WTC11 (cell line): ENCODE results near the gene GPC6. TPM values are rescaled to one million over a fixed set of nuclear protein-coding genes. Genes with fewer than 3 reads are reported as not detected.

Experiments used
- ATAC-seq: fragments of 200-7000 bp; cut with Tn5 transposase; 2 replicates; pipeline ENCODE4 v1.10.0; 2021; ENCODE audit warnings: mild to moderate bottlenecking, moderate library complexity
- CTCF ChIA-PET: fragments of 300-600 bp; sonication (Branson Sonifier 250); formaldehyde crosslinking; loops from one replicate; lab custom pipeline; 2021; ENCODE audit warnings: antibody characterized with exemption; lab: Charles Lee
- POLR2A ChIA-PET: fragments of 350-600 bp; sonication (Branson Sonifier 250); formaldehyde crosslinking; loops from one replicate; lab custom pipeline; 2021; ENCODE audit warnings: antibody characterized with exemption; lab: Charles Lee
- DNase-seq: peaks from one replicate; pipeline ENCODE4 v3.0.0; 2021; ENCODE audit warnings: low spot score
- H3K27ac Mint-ChIP-seq: 2 replicates; pipeline ENCODE4 v1.8.0; 2021; ENCODE audit warnings: mixed read lengths
- H3K27me3 Mint-ChIP-seq: 2 replicates; pipeline ENCODE4 v1.8.0; 2021; ENCODE audit warnings: low read depth, mild to moderate bottlenecking, moderate library complexity, mixed read lengths
- H3K36me3 Mint-ChIP-seq: 2 replicates; pipeline ENCODE4 v1.8.0; 2021; ENCODE audit warnings: mixed read lengths
- H3K4me1 Mint-ChIP-seq: 2 replicates; pipeline ENCODE4 v1.8.0; 2022; ENCODE audit warnings: mixed read lengths
- H3K4me3 Mint-ChIP-seq: 2 replicates; pipeline ENCODE4 v1.8.0; 2021; ENCODE audit warnings: mild to moderate bottlenecking, moderate library complexity, mixed read lengths
- H3K9me3 Mint-ChIP-seq: 2 replicates; pipeline ENCODE4 v1.8.0; 2021; ENCODE audit warnings: mixed read lengths
- ATF1 ChIP-seq: sonication (generic); formaldehyde crosslinking; IDR thresholded peaks from 2 replicates; pipeline ENCODE4 v1.8.1; 2023; ENCODE audit warnings: mild to moderate bottlenecking, moderate library complexity, missing genetic modification reagents
- CBFB ChIP-seq: sonication (generic); formaldehyde crosslinking; IDR thresholded peaks from 2 replicates; pipeline ENCODE4 v1.8.1; 2022; ENCODE audit warnings: mild to moderate bottlenecking, low read depth, missing genetic modification reagents
- ELF4 ChIP-seq: sonication (generic); formaldehyde crosslinking; IDR thresholded peaks from 2 replicates; pipeline ENCODE4 v1.8.1; 2022; ENCODE audit warnings: low read depth, mild to moderate bottlenecking, moderate library complexity, missing genetic modification reagents
- EMX1 ChIP-seq: fragments of 250-450 bp; sonication (Bioruptor Pico); IDR thresholded peaks from 2 replicates; pipeline ENCODE4 v1.8.0; 2021; ENCODE audit warnings: mild to moderate bottlenecking
- ESRRA ChIP-seq: sonication (generic); formaldehyde crosslinking; IDR thresholded peaks from 2 replicates; pipeline ENCODE4 v1.8.1; 2022; ENCODE audit warnings: mild to moderate bottlenecking, missing genetic modification reagents, borderline replicate concordance
- FOXP1 ChIP-seq: sonication (generic); formaldehyde crosslinking; IDR thresholded peaks from 2 replicates; pipeline ENCODE4 v1.8.0; 2022; ENCODE audit warnings: missing genetic modification reagents, mild to moderate bottlenecking, moderate library complexity, borderline replicate concordance
- GABPB1 ChIP-seq: sonication (generic); formaldehyde crosslinking; IDR thresholded peaks from 2 replicates; pipeline ENCODE4 v1.8.1; 2023; ENCODE audit warnings: mild to moderate bottlenecking, missing genetic modification reagents
- JAZF1 ChIP-seq: fragments of 250-450 bp; sonication (Bioruptor Pico); IDR thresholded peaks from 2 replicates; pipeline ENCODE4 v1.9.0; 2021; ENCODE audit warnings: moderate library complexity, mild to moderate bottlenecking, inconsistent platforms
- JUN ChIP-seq: sonication (generic); formaldehyde crosslinking; IDR thresholded peaks from 2 replicates; pipeline ENCODE4 v1.8.0; 2023; ENCODE audit warnings: mild to moderate bottlenecking, missing genetic modification reagents
- KAT7 ChIP-seq: sonication (generic); formaldehyde crosslinking; IDR thresholded peaks from 2 replicates; pipeline ENCODE4 v1.8.1; 2023; ENCODE audit warnings: missing genetic modification reagents, mild to moderate bottlenecking, borderline replicate concordance
- MYBL2 ChIP-seq: sonication (generic); formaldehyde crosslinking; IDR thresholded peaks from 2 replicates; pipeline ENCODE4 v1.8.1; 2023; ENCODE audit warnings: mild to moderate bottlenecking, moderate library complexity, missing genetic modification reagents
- NFE2L1 ChIP-seq: sonication (generic); formaldehyde crosslinking; IDR thresholded peaks from 2 replicates; pipeline ENCODE4 v1.8.1; 2023; ENCODE audit warnings: missing genetic modification reagents
- NFYB ChIP-seq: sonication (generic); formaldehyde crosslinking; conservative IDR thresholded peaks from 2 replicates; pipeline ENCODE4 v1.8.0; 2022; ENCODE audit warnings: low read depth, missing genetic modification reagents
- RELA ChIP-seq: sonication (generic); formaldehyde crosslinking; IDR thresholded peaks from 2 replicates; pipeline ENCODE4 v1.8.1; 2022; ENCODE audit warnings: missing genetic modification reagents, mild to moderate bottlenecking, borderline replicate concordance
- RORB ChIP-seq: fragments of 250-450 bp; sonication (Bioruptor Pico); IDR thresholded peaks from 2 replicates; pipeline ENCODE4 v1.9.0; 2021; ENCODE audit warnings: mild to moderate bottlenecking
- SMAD4 ChIP-seq: sonication (generic); formaldehyde crosslinking; IDR thresholded peaks from 2 replicates; pipeline ENCODE4 v1.8.0; 2022; ENCODE audit warnings: mild to moderate bottlenecking, missing genetic modification reagents
- USF1 ChIP-seq: sonication (generic); formaldehyde crosslinking; IDR thresholded peaks from 2 replicates; pipeline ENCODE4 v1.8.0; 2022; ENCODE audit warnings: mild to moderate bottlenecking, missing genetic modification reagents
- ZBTB21 ChIP-seq: sonication (generic); formaldehyde crosslinking; IDR thresholded peaks from 2 replicates; pipeline ENCODE4 v1.8.1; 2023; ENCODE audit warnings: mild to moderate bottlenecking, missing genetic modification reagents, borderline replicate concordance
- ZMAT4 ChIP-seq: fragments of 250-450 bp; sonication (Bioruptor Pico); IDR thresholded peaks from 2 replicates; pipeline ENCODE4 v1.9.0; 2021; ENCODE audit warnings: mild to moderate bottlenecking
- ZNF281 ChIP-seq: sonication (generic); formaldehyde crosslinking; IDR thresholded peaks from 2 replicates; pipeline ENCODE4 v1.8.0; 2023; ENCODE audit warnings: mild to moderate bottlenecking, missing genetic modification reagents
- ZNF423 ChIP-seq: fragments of 250-450 bp; sonication (Bioruptor Pico); IDR thresholded peaks from 2 replicates; pipeline ENCODE4 v2.1.2; 2022; ENCODE audit warnings: mild to moderate bottlenecking, moderate library complexity
- total RNA-seq: library from RNA; stranded (reverse); gene quantifications from 3 replicates; pipeline ENCODE4 v1.2.3, GENCODE V29; 2021

Gene GPC6
- total RNA-seq, 1 experiment from 2014 or later, result 19.5 TPM

GRCh38 chr13:93726173-93726957, 499.8 kb downstream of the GPC6 start:
- POLR2A ChIA-PET, result interaction anchor here (0.7 kb wide), 2 partner anchors 191 to 343 kb away, joined by 3 read pairs; no protein-coding TSS in a partner anchor
- ATAC-seq, result peak; percentile 69
- TF ChIP-seq ZMAT4 (CRISPR knock-in tag) (no peak), ZBTB21 (CRISPR knock-in tag) (no peak), ELF4 (CRISPR knock-in tag) (no peak), EMX1 (CRISPR knock-in tag) (no peak), SMAD4 (CRISPR knock-in tag) (no peak), ZNF281 (CRISPR knock-in tag) (no peak), CBFB (CRISPR knock-in tag) (no peak), KAT7 (CRISPR knock-in tag) (no peak), NFE2L1 (CRISPR knock-in tag) (no peak), FOXP1 (no peak)
- no peaks in the 10 kb centered on the region for H3K27me3 Mint-ChIP-seq
- peaks cover 5% of the 10 kb centered on the region; the same call in 1 of the 2 replicates for H3K9me3 Mint-ChIP-seq
- CTCF ChIA-PET, result no interaction called here
- H3K36me3 Mint-ChIP-seq, result no peaks in the 10 kb centered on the region
- DNase-seq, result no peak
- H3K27ac Mint-ChIP-seq, result peak overlapping the region; percentile 54; the same call in 1 of the 2 replicates
- peaks cover 19% of the 10 kb centered on the region for H3K4me1 Mint-ChIP-seq
- no peak overlapping the region for H3K4me3 Mint-ChIP-seq

- Mint-ChIP-seq H3K4me1 (peaks cover 19% of the 10 kb centered on the region), H3K4me3 (no peak overlapping the region), H3K36me3 (no peaks in the 10 kb centered on the region), H3K9me3 (peaks cover 5% of the 10 kb centered on the region; the same call in 1 of the 2 replicates), H3K27ac (peak overlapping the region; percentile 37), H3K27me3 (no peaks in the 10 kb centered on the region)
- ChIA-PET CTCF (no interaction called here), POLR2A (no interaction called here)
- DNase-seq (no peak), ATAC-seq (peak; percentile 65)
- TF ChIP-seq JUN (CRISPR knock-in tag) (no peak), RELA (no peak), ZNF423 (CRISPR knock-in tag) (no peak), ESRRA (CRISPR knock-in tag) (no peak), USF1 (CRISPR knock-in tag) (no peak), MYBL2 (CRISPR knock-in tag) (no peak), ATF1 (CRISPR knock-in tag) (no peak), GABPB1 (no peak), RORB (no peak), EMX1 (CRISPR knock-in tag) (no peak), JAZF1 (CRISPR knock-in tag) (no peak), NFYB (CRISPR knock-in tag) (no peak)
Measured at GRCh38 chr13:93727211-93728141, 500.9 kb downstream of the GPC6 start.
